ENCODE data around the gene RALGPS1. TPM values are rescaled to one million over a fixed set of nuclear protein-coding genes. Genes with fewer than 3 reads are reported as not detected.

Gene RALGPS1
- total and polyA plus RNA-seq, 7 donors: 3.9 to 7.7 (median 5.4) TPM

DNA sequence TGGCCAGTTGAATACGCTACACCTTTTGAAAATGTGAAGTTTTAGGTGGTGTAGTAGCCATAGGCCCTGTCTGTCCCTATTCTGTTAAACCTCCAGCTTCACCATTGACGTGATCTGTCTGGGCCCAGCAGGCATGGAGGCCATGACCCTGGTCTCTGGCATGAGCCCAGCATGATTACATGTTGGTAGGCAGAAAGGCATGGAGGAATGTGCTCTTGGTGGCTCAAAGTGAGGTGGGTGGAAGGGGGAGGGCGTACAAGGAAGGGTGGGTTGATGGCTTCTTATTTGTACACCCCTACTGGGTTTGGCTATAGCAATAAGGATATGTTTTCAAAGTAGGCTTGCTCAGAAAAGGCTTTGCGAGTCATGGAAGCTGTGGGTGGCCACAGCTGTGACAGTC is 23.7 kb downstream of the RALGPS1 start:
- Histone ChIP-seq H3K36me3 (ENCODE audit: insufficient read depth in 1 of 2, low read depth in 1 of 2) (no peaks in the 10 kb centered on the region), H3K9me3 (no peaks in the 10 kb centered on the region), H3K4me3 (no peak overlapping the region), H3K4me1 (no peaks in the 10 kb centered on the region), H3K27ac (no peak overlapping the region), H3K27me3 (ENCODE audit: insufficient read depth in 3 of 3, low read length in 2 of 3) (no peaks in the 10 kb centered on the region)
- intact Hi-C loops (cut with DNase I): no loop called here
- TF ChIP-seq, protein P1, sequence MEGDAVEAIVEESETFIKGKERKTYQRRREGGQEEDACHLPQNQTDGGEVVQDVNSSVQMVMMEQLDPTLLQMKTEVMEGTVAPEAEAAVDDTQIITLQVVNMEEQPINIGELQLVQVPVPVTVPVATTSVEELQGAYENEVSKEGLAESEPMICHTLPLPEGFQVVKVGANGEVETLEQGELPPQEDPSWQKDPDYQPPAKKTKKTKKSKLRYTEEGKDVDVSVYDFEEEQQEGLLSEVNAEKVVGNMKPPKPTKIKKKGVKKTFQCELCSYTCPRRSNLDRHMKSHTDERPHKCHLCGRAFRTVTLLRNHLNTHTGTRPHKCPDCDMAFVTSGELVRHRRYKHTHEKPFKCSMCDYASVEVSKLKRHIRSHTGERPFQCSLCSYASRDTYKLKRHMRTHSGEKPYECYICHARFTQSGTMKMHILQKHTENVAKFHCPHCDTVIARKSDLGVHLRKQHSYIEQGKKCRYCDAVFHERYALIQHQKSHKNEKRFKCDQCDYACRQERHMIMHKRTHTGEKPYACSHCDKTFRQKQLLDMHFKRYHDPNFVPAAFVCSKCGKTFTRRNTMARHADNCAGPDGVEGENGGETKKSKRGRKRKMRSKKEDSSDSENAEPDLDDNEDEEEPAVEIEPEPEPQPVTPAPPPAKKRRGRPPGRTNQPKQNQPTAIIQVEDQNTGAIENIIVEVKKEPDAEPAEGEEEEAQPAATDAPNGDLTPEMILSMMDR (IDR thresholded peaks at IDR 0.05): no peak
- no peak for DNase-seq
- WGBS, 3 donors: 81 to 86% (median 81%) methylated on average over 4 of the region's 4 CpGs
- no peak for ATAC-seq

DNA sequence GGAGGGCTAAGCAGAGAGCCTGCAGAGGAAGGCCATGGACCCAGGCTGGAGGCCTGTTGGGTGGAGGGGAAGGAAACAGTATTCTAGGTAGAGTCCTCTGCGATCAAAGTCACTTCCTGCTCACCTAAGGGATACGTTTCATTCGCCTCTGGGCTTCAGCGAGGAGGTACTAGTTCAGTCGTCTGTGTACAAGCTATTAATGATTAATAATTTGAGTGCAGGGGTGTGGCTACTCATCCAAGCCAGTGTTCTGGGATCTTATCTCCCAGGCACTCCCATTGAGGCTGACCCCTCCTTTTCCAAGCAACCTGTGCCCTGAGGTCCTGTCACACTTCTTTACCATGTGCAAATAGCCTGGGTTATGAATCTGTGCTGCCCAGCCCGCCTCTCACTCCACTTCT is 25.2 kb downstream of the RALGPS1 start:
- no peak for DNase-seq
- ATAC-seq: peak in 1 of 4 donors; percentile 16
- H3K36me3 ChIP-seq (ENCODE audit: insufficient read depth in 1 of 2, low read depth in 1 of 2): no peaks in the 10 kb centered on the region
- peaks cover 2% of the 10 kb centered on the region for H3K4me1 ChIP-seq
- no peaks in the 10 kb centered on the region for H3K9me3 ChIP-seq
- no peak overlapping the region for H3K27ac ChIP-seq
- 83 to 91% (median 84%) methylated on average over 6 of the region's 6 CpGs for WGBS, 3 donors
- no peaks in the 10 kb centered on the region for H3K27me3 ChIP-seq (ENCODE audit: insufficient read depth in 3 of 3, low read length in 2 of 3)
- intact Hi-C loops (cut with DNase I): loop anchor here in 1 of 2 donors (2.0 kb wide), 1 partner anchor 259 kb away; no protein-coding TSS in a partner anchor
- no peak overlapping the region for H3K4me3 ChIP-seq
- TF ChIP-seq, protein P1 (IDR thresholded peaks at IDR 0.05): no peak

DNA sequence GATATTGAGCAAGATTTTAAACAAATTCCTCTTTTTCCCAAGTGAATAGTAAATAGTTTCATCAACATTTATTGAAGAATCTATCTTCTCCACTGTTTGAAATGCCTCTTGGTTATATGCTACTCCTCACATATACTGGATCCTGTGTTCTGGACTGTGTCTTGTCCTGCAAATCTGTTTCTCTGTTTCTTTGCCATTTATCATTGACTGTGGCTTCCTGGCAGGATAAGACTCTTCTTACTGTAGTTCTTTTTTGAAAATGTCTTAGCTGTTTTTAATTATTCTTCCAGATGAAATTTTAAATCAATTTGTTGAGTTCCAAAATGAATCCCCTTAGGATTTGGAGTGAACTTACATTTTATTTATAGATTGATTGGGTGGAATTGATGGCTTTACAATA is 27.8 kb downstream of the RALGPS1 start:
- no peaks in the 10 kb centered on the region for H3K36me3 ChIP-seq (ENCODE audit: insufficient read depth in 1 of 2, low read depth in 1 of 2)
- ATAC-seq: no peak
- peaks cover 2% of the 10 kb centered on the region for H3K4me1 ChIP-seq
- H3K27me3 ChIP-seq (ENCODE audit: insufficient read depth in 3 of 3, low read length in 2 of 3): no peaks in the 10 kb centered on the region
- DNase-seq: no peak
- no peak overlapping the region for H3K27ac ChIP-seq
- intact Hi-C loops (cut with DNase I): no loop called here
- no peak overlapping the region for H3K4me3 ChIP-seq
- H3K9me3 ChIP-seq: no peaks in the 10 kb centered on the region
- TF ChIP-seq, protein P1 (IDR thresholded peaks at IDR 0.05): no peak

DNA sequence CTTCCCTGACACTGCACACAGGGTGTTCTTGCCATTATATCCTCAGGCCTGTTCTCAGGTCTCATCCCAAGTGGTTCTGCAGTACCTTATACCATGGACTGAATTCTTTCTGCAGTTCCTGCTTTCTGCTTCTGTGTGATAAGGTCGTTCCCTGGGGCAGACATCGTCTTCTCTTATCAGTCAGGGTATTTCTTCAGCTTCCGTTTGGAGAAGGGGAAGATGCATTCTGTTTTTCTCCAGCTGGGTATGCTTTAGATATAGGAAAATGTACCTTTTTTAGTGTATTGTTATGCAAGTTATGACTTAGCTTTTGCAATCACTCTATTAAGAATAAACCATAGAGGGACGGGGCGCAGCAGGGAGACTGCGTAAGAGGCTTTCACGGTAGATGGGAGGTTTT is 31.1 kb downstream of the RALGPS1 start:
- TF ChIP-seq, protein P1 (IDR thresholded peaks at IDR 0.05): no peak
- Histone ChIP-seq H3K27me3 (ENCODE audit: insufficient read depth in 3 of 3, low read length in 2 of 3) (no peaks in the 10 kb centered on the region), H3K4me1 (peaks cover 2% of the 10 kb centered on the region), H3K9me3 (no peaks in the 10 kb centered on the region), H3K27ac (no peak overlapping the region), H3K36me3 (ENCODE audit: insufficient read depth in 1 of 2, low read depth in 1 of 2) (no peaks in the 10 kb centered on the region), H3K4me3 (no peak overlapping the region)
- DNase-seq (no peak), ATAC-seq (no peak)
- intact Hi-C loops (cut with DNase I): no loop called here
- WGBS, 3 donors: 79 to 94% (median 93%) methylated on average over 7 of the region's 7 CpGs

DNA sequence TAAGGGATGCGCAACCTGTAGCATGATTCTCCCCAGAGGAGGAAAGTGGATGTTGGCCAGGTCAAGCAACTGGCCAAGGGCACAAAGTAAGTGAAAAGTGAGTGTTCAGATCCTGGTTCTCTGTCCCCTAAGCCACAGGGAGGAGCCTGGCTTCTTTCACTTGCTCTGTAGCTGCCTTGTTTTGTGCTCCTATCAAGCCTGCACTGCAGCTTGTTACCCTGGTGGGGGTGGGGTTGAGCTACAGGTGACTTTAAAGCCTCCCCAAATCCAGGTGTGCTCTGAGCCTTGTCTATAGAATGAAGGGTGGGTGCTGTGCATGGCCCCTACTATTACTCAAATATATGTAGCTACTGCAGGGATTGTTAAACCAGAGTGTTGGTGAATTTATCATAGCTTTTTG is 32.9 kb downstream of the RALGPS1 start:
- no peak for DNase-seq
- TF ChIP-seq, protein P1 (IDR thresholded peaks at IDR 0.05): no peak
- intact Hi-C loops (cut with DNase I): no loop called here
- no peaks in the 10 kb centered on the region for H3K36me3 ChIP-seq (ENCODE audit: insufficient read depth in 1 of 2, low read depth in 1 of 2)
- no peak for ATAC-seq
- no peak overlapping the region for H3K4me3 ChIP-seq
- 86 to 100% (median 98%) methylated on average over 1 of the region's 1 CpG for WGBS, 3 donors
- H3K27ac ChIP-seq: no peak overlapping the region
- no peaks in the 10 kb centered on the region for H3K9me3 ChIP-seq
- no peaks in the 10 kb centered on the region for H3K27me3 ChIP-seq (ENCODE audit: insufficient read depth in 3 of 3, low read length in 2 of 3)
- peaks cover 2% of the 10 kb centered on the region for H3K4me1 ChIP-seq
